Calu3 (cell line): ENCODE results near the gene SULT1E1. TPM values are rescaled to one million over a fixed set of nuclear protein-coding genes. Genes with fewer than 3 reads are reported as not detected.
A peak's percentile ranks its signal among the peaks of the same experiment; 100 is the strongest.

Source experiments
- BruUV-seq: library from RNA; stranded (reverse); fragments of 400-500 nt; replicated peaks from 2 replicates; lab custom pipeline; 2021; lab: Mats Ljungman, UMichigan
- CTCF ChIA-PET: fragments of 300-600 bp; sonication (Branson Sonifier 250); formaldehyde crosslinking; loops from one replicate; lab custom pipeline; 2022; ENCODE audit warnings: antibody characterized with exemption; lab: Charles Lee
- DNase-seq: peaks from one replicate; pipeline ENCODE4 v3.0.0; 2022
- H3K27ac Mint-ChIP-seq: one replicate; pipeline ENCODE4 v1.8.0; 2022; ENCODE audit warnings: mixed read lengths; ENCODE audit not compliant: unreplicated experiment
- H3K27me3 Mint-ChIP-seq: one replicate; pipeline ENCODE4 v1.8.0; 2022; ENCODE audit warnings: mixed read lengths; ENCODE audit not compliant: unreplicated experiment
- H3K36me3 Mint-ChIP-seq: one replicate; pipeline ENCODE4 v1.8.0; 2022; ENCODE audit warnings: mild to moderate bottlenecking, moderate library complexity, mixed read lengths; ENCODE audit not compliant: insufficient read depth, unreplicated experiment
- H3K4me1 Mint-ChIP-seq: one replicate; pipeline ENCODE4 v1.8.0; 2022; ENCODE audit warnings: mild to moderate bottlenecking, low read depth, mixed read lengths; ENCODE audit not compliant: unreplicated experiment
- H3K4me3 Mint-ChIP-seq: one replicate; pipeline ENCODE4 v1.8.0; 2022; ENCODE audit warnings: mild to moderate bottlenecking, low read depth, moderate library complexity, mixed read lengths; ENCODE audit not compliant: unreplicated experiment
- H3K9me3 Mint-ChIP-seq: one replicate; pipeline ENCODE4 v1.8.0; 2022; ENCODE audit warnings: low read depth, mixed read lengths; ENCODE audit not compliant: unreplicated experiment
- intact Hi-C: fragments of 100-400 bp; cut with micrococcal nuclease; formaldehyde crosslinking; loops from one replicate; pipeline ENCODE4 v1.10.0; 2022; ENCODE audit not compliant: unreplicated experiment
- total RNA-seq: library from RNA; stranded (reverse); gene quantifications from 2 replicates; pipeline ENCODE4 v1.2.3, GENCODE V29; 2022
- TF ChIP-seq, protein P1 (sequence below): fragments of 200-600 bp; IDR thresholded peaks from one replicate; pipeline ENCODE4 v1.8.0; 2022; ENCODE audit warnings: antibody characterized with exemption; ENCODE audit not compliant: unreplicated experiment

The SULT1E1 gene
- total RNA-seq, 1 experiment from 2014 or later, result 2.4 TPM

- CTCF ChIA-PET, result interaction anchor here (0.7 kb wide), 1 partner anchor 28 kb away, joined by 3 read pairs; no protein-coding TSS in a partner anchor
- TF ChIP-seq, protein P1, sequence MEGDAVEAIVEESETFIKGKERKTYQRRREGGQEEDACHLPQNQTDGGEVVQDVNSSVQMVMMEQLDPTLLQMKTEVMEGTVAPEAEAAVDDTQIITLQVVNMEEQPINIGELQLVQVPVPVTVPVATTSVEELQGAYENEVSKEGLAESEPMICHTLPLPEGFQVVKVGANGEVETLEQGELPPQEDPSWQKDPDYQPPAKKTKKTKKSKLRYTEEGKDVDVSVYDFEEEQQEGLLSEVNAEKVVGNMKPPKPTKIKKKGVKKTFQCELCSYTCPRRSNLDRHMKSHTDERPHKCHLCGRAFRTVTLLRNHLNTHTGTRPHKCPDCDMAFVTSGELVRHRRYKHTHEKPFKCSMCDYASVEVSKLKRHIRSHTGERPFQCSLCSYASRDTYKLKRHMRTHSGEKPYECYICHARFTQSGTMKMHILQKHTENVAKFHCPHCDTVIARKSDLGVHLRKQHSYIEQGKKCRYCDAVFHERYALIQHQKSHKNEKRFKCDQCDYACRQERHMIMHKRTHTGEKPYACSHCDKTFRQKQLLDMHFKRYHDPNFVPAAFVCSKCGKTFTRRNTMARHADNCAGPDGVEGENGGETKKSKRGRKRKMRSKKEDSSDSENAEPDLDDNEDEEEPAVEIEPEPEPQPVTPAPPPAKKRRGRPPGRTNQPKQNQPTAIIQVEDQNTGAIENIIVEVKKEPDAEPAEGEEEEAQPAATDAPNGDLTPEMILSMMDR, result no peak
- H3K27me3 Mint-ChIP-seq, result no peaks in the 10 kb centered on the region
- H3K36me3 Mint-ChIP-seq, result no peaks in the 10 kb centered on the region
- no peaks in the 10 kb centered on the region for H3K4me1 Mint-ChIP-seq
- H3K9me3 Mint-ChIP-seq, result no peaks in the 10 kb centered on the region
- no peak overlapping the region for H3K4me3 Mint-ChIP-seq
- BruUV-seq, result no TSS peak
- DNase-seq, result no peak
- intact Hi-C loops, result loop anchor here (2.0 kb wide), 1 partner anchor 26 kb away; no protein-coding TSS in a partner anchor
- H3K27ac Mint-ChIP-seq, result no peak overlapping the region
These were observed 732 bp downstream of the SULT1E1 start for GRCh38 chr4:69859140-69859685.

DNA sequence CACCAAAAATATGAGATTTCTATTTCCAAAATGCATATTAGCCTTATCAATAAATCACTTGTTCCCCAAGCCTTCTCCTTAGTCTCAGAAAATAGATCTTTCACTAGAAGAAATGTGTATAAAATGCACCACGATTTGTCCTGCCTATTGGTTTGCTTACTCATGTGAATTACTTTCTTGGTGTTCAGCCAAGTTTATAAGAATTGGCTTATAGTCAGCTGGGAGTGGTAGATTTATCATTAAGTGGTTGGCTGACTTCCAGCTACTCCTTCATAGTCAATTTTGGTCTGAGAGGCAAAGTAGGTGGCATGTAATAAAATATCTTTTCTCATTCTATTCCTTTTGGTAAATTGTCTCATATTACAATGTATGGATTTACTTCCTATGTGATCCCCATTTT, 1.3 kb downstream of the SULT1E1 start:
- CTCF ChIA-PET, result interaction anchor here (0.7 kb wide), 1 partner anchor 28 kb away, joined by 3 read pairs; no protein-coding TSS in a partner anchor

GRCh38 chr4:69855822-69856221, 4.1 kb downstream of the SULT1E1 start:
- Mint-ChIP-seq H3K9me3 (no peaks in the 10 kb centered on the region), H3K27ac (no peak overlapping the region), H3K4me3 (no peak overlapping the region), H3K36me3 (no peaks in the 10 kb centered on the region), H3K4me1 (no peaks in the 10 kb centered on the region), H3K27me3 (no peaks in the 10 kb centered on the region)
- intact Hi-C loops, result no loop called here
- CTCF ChIA-PET, result no interaction called here
- BruUV-seq, result no TSS peak
- TF ChIP-seq, protein P1, result no peak
- no peak for DNase-seq

More for the DNA sequence above, 1.3 kb downstream of the SULT1E1 start:
- no peaks in the 10 kb centered on the region for H3K9me3 Mint-ChIP-seq
- no peaks in the 10 kb centered on the region for H3K36me3 Mint-ChIP-seq
- no peaks in the 10 kb centered on the region for H3K4me1 Mint-ChIP-seq
- H3K27me3 Mint-ChIP-seq, result no peaks in the 10 kb centered on the region
- no peak overlapping the region for H3K4me3 Mint-ChIP-seq
- intact Hi-C loops, result loop anchor here (2.0 kb wide), 1 partner anchor 26 kb away; no protein-coding TSS in a partner anchor
- TF ChIP-seq, protein P1, result no peak
- DNase-seq, result peak; percentile 14
- H3K27ac Mint-ChIP-seq, result no peak overlapping the region
- no TSS peak for BruUV-seq

DNA sequence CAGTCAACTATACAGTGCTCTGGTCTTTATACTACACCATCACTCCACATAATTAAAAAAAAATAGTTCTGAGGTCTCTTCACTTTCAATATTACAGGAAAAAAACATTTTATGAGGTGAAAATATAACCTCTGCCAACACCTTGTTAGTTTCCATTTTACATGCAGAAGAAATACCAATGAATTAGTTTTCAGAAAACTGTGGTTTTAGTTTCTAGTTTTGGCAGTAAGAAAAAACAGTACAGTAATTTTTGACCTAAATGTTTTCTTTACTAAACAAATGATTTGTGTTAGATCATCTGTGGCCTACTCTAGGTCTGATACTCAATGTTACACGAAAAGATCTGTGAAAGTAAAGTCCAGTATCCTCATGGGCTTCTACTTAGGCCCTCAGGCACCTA, 10.0 kb downstream of the SULT1E1 start:
- H3K4me3 Mint-ChIP-seq, result no peak overlapping the region
- CTCF ChIA-PET, result no interaction called here
- intact Hi-C loops, result no loop called here
- H3K27ac Mint-ChIP-seq, result no peak overlapping the region
- no peaks in the 10 kb centered on the region for H3K9me3 Mint-ChIP-seq
- no peaks in the 10 kb centered on the region for H3K36me3 Mint-ChIP-seq
- no peaks in the 10 kb centered on the region for H3K27me3 Mint-ChIP-seq
- no peak for DNase-seq
- TF ChIP-seq, protein P1, result no peak
- no TSS peak for BruUV-seq
- no peaks in the 10 kb centered on the region for H3K4me1 Mint-ChIP-seq
